ENCODE results near the gene SGTA. TPM values are rescaled to one million over a fixed set of nuclear protein-coding genes. Genes with fewer than 3 reads are reported as not detected.
A peak's percentile ranks its signal among the peaks of the same experiment; 100 is the strongest.

SGTA gene
- total and polyA plus RNA-seq, 7 donors: 63.4 to 186 (median 99.1) TPM

GRCh38 chr19:2785244-2785997 lies 2.3 kb upstream of the SGTA start, which contains the start of gene THOP1:
Gene THOP1, plus strand, starts transcription at chr19:2785503. Its CDS starts 160 bp downstream, at chr19:2785663.
- WGBS, 3 donors: 0% methylated on average over 57 to 78 of the region's 78 CpGs

GRCh38 chr19:2783781-2784145 lies 690 bp upstream of the SGTA start:
- H3K9me3 ChIP-seq: no peaks in the 10 kb centered on the region
- WGBS, 3 donors: 58 to 68% (median 65%) methylated on average over 7 of the region's 7 CpGs
- intact Hi-C loops (cut with DNase I): no loop called here
- H3K27ac ChIP-seq: peak overlapping the region; percentile 97
- no peak for ATAC-seq
- no peak for TF ChIP-seq CTCF (IDR thresholded peaks at IDR 0.05)
- H3K4me3 ChIP-seq: peak overlapping the region; percentile 93
- DNase-seq: no peak
- no peaks in the 10 kb centered on the region for H3K27me3 ChIP-seq (ENCODE audit: insufficient read depth in 3 of 3, low read length in 2 of 3)
- H3K4me1 ChIP-seq: peaks cover 52% of the 10 kb centered on the region
- no peaks in the 10 kb centered on the region for H3K36me3 ChIP-seq (ENCODE audit: insufficient read depth in 1 of 2, low read depth in 1 of 2)

More at GRCh38 chr19:2785244-2785997, 2.3 kb upstream of the SGTA start, which contains the start of gene THOP1:
- Histone ChIP-seq H3K4me3 (peak within 1 kb of the TSS; percentile 93), H3K9me3 (no peaks in the 10 kb centered on the region), H3K36me3 (ENCODE audit: insufficient read depth in 1 of 2, low read depth in 1 of 2) (peaks cover 0 to under 1% of the 10 kb centered on the region in 2 donors), H3K27ac (peak within 1 kb of the TSS; percentile 97), H3K27me3 (ENCODE audit: insufficient read depth in 3 of 3, low read length in 2 of 3) (no peaks in the 10 kb centered on the region), H3K4me1 (peaks cover 40% of the 10 kb centered on the region)
- TF ChIP-seq CTCF (IDR thresholded peaks at IDR 0.05): no peak
- intact Hi-C loops (cut with DNase I): no loop called here
- DNase-seq (peak; percentile 99 to 100), ATAC-seq (peak; percentile 87 to 91 (median 88))

GRCh38 chr19:2782329-2782935 lies 641 bp downstream of the SGTA start:
- Histone ChIP-seq H3K27me3 (ENCODE audit: insufficient read depth in 3 of 3, low read length in 2 of 3) (no peaks in the 10 kb centered on the region), H3K4me1 (peaks cover 61% of the 10 kb centered on the region), H3K36me3 (ENCODE audit: insufficient read depth in 1 of 2, low read depth in 1 of 2) (no peaks in the 10 kb centered on the region), H3K9me3 (no peaks in the 10 kb centered on the region), H3K4me3 (peak overlapping the region; percentile 93), H3K27ac (peak overlapping the region; percentile 97)
- intact Hi-C loops (cut with DNase I): loop anchor here in 1 of 2 donors (1.0 kb wide), 1 partner anchor 162 kb away; the partner anchor contains the start of gene ZNF77
- WGBS, 3 donors: 2% methylated on average over 24 of the region's 24 CpGs
- no peak for DNase-seq
- no peak for ATAC-seq
- TF ChIP-seq CTCF (IDR thresholded peaks at IDR 0.05): no peak

- Histone ChIP-seq H3K36me3 (ENCODE audit: insufficient read depth in 1 of 2, low read depth in 1 of 2) (no peaks in the 10 kb centered on the region), H3K9me3 (no peaks in the 10 kb centered on the region), H3K27ac (peak overlapping the region; percentile 76), H3K4me1 (peaks cover 68% of the 10 kb centered on the region), H3K27me3 (ENCODE audit: insufficient read depth in 3 of 3, low read length in 2 of 3) (no peaks in the 10 kb centered on the region), H3K4me3 (no peak overlapping the region)
- ATAC-seq: no peak
- WGBS, 3 donors: 81 to 86% (median 82%) methylated on average over 7 of the region's 7 CpGs
- intact Hi-C loops (cut with DNase I): no loop called here
- no peak for TF ChIP-seq CTCF (IDR thresholded peaks at IDR 0.05)
- DNase-seq: no peak
These were observed 2.8 kb downstream of the SGTA start for GRCh38 chr19:2780284-2780683.

Data from psoas muscle (tissue), 8 donors.